T-helper 2 cell treated with Interferon-gamma antibody and Interleukin-4, amounts not matched to agents 5 μg/mL and 100 μg/mL, for 36 hours (primary cell): Measurements from ENCODE around the gene SLC1A5.
"Not testable (repeated sequence)": the region's sequence is repeated elsewhere in the genome, so short reads cannot be mapped to it uniquely, and the experiment has no call there.

ENCODE experiments used
- DNase-seq: peaks from one replicate; pipeline ENCODE4 v3.0.0; 2021; ENCODE audit warnings: low spot score
- H3K27ac Mint-ChIP-seq: one replicate; pipeline ENCODE4 v1.8.0; 2021; ENCODE audit warnings: mild to moderate bottlenecking, mixed read lengths
- H3K27me3 Mint-ChIP-seq: one replicate; pipeline ENCODE4 v1.8.0; 2021; ENCODE audit warnings: low read depth, mixed read lengths
- H3K36me3 Mint-ChIP-seq: one replicate; pipeline ENCODE4 v1.8.0; 2021; ENCODE audit warnings: low read depth, mixed read lengths
- H3K4me1 Mint-ChIP-seq: one replicate; pipeline ENCODE4 v1.8.0; 2021; ENCODE audit warnings: low read depth, mixed read lengths
- H3K4me3 Mint-ChIP-seq: one replicate; pipeline ENCODE4 v1.8.0; 2022; ENCODE audit warnings: mild to moderate bottlenecking, moderate library complexity, mixed read lengths
- H3K9me3 Mint-ChIP-seq: one replicate; pipeline ENCODE4 v1.8.0; 2021; ENCODE audit warnings: mixed read lengths

Gene SLC1A5

DNA sequence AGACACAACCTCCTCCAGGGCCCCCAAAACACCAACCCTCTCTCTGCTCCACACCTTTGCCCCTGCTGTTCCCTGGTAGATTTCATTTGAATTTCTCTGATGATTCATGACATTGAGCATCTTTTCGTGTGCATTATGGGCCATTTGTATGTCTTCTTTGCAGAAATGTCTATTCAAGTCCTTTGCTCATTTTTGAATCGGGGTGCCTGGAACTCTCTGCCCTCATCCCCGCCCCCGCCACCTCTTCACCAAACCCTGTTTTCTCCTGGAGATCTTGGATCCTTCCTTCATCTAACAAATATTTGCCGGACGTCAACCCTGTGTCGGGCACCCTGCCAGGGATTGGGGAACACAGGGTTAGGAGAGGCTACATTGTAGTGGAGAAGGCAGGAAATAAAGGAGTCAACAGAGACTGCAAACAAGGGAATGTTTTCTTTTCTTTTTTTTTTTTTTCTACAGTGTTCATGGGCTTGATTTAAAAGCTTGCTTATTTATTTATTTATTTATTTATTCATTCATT lies 25.5 kb upstream of the SLC1A5 start:
- Mint-ChIP-seq H3K4me3 (no peak overlapping the region), H3K27me3 (peaks cover 6% of the 10 kb centered on the region), H3K9me3 (no peaks in the 10 kb centered on the region), H3K36me3 (no peaks in the 10 kb centered on the region), H3K4me1 (peaks cover 1% of the 10 kb centered on the region), H3K27ac (no peak overlapping the region)
- DNase-seq, result no peak

DNA sequence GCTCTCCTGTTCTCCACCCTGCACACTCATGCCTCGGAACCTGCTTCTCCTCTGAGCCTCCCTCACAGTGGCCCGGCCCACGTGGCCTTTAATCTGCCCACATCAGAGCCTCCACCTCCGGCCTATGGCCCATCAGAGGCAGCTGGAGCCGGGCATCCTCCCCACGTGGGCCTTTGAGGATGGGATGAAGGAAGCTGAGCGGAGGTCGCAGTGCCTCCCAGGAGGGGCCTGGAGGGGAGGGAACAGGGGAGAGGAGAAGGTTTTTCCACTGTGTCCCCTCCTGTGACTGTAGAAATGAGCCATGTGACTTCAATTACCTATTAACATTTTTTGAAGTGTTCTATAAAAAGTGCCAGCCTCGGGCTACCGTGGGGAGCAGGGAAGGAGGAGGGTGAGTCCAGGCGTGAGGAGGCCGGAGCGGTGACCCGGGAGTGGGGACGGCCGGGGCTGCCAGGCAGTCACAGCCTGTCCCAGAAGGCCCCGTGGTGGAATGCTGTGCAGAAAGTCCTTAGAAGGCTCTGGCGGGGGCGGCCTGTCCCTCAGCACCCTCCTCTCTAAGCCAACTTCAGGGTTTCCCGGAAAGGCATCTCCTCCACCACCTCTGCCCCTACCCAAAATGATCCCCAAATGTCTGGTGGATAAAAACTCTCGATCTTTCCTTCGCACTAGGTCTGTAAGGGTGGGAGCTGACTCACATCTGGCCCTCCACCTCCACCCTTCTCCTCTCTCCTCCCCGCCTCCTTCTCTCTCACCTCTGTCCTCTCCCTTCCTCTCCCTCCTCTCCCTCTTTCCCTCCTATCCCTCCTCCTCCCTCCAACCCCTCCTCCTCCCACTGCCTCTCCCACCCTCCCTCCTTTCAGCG lies 24.8 kb upstream of the SLC1A5 start:
- DNase-seq, result no peak
- Mint-ChIP-seq H3K4me1 (no peaks in the 10 kb centered on the region), H3K36me3 (no peaks in the 10 kb centered on the region), H3K9me3 (no peaks in the 10 kb centered on the region), H3K4me3 (no peak overlapping the region), H3K27ac (no peak overlapping the region), H3K27me3 (peaks cover 6% of the 10 kb centered on the region)

DNA sequence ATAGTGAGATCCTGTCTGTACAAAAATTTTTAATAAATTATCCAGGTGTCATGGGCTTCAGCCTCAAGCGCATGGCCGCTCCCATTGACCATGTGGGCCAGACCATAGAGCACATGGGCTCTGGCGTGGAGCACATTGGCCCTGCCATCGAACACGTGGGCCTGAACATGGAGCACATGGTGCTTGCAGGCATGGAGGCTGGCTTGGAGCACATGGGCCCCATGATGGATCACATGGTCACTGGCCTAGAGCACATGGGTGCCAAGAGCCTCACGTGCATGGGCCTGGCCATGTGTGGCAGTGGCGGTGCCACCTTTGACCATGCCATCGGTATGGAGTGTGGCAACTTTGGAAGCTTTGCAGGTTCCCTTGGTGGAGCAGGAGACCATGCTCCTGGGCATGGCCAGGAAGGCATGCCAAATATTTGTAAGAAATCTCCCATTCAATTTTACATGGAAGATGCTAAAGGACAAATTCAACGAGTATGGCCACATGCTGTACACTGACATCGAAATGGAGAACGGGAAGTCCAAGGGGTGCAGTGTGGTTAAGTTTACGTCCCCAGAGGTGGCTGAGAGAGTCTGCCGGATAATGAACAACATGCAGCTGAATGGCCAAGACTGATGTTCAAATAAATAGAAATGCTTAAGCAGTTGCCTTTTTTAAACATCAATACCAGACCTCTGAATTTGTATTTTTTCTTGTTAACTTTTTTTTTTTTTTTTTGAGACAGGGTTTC lies 21.3 kb upstream of the SLC1A5 start:
- Mint-ChIP-seq H3K27ac (no peak overlapping the region), H3K4me3 (no peak overlapping the region), H3K9me3 (no peaks in the 10 kb centered on the region), H3K36me3 (no peaks in the 10 kb centered on the region), H3K27me3 (peaks cover 2% of the 10 kb centered on the region), H3K4me1 (no peaks in the 10 kb centered on the region)
- no peak for DNase-seq

DNA sequence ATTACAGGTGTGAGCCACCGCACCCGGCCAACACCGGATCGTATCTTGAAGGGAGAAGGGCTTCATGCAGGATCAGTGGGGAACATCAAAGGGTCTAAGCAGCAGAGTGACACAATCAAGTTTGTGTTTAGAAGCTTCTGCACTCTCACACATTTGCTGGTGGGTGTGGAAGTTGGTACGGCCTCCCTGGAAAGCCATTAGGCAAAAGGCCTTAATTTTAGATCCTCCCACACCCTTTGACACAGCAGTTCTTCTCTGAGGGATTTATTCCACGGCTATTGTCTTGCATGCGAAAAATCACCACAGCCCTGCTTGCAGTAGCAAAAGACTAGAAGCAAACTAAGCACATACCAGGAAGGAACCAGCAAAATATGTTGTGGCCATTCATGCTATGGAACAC lies 18.3 kb upstream of the SLC1A5 start:
- Mint-ChIP-seq H3K27ac (no peak overlapping the region), H3K36me3 (no peaks in the 10 kb centered on the region), H3K9me3 (no peaks in the 10 kb centered on the region), H3K27me3 (no peaks in the 10 kb centered on the region), H3K4me3 (no peak overlapping the region), H3K4me1 (no peaks in the 10 kb centered on the region)
- DNase-seq, result no peak

DNA sequence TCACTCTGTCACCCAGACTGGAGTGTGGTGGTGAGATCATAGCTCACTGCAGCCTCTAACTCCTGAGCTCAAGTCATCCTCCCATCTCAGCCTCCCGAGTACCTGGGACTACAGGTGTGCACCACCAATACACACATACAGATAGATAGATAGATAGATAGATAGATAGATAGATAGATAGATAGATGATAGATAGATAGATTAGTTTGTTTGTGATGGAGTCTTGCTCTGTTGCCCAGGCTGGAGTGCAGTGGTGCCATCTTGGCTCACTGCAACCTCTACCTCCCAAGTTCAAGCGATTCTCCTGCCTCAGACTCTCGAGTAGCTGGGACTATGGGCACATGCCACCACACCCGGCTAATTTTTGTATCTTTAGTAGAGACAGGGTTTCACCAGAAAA lies 16.0 kb upstream of the SLC1A5 start:
- not testable (repeated sequence) for H3K4me3 Mint-ChIP-seq, H3K27ac Mint-ChIP-seq, H3K27me3 Mint-ChIP-seq, H3K4me1 Mint-ChIP-seq, DNase-seq, H3K36me3 Mint-ChIP-seq, H3K9me3 Mint-ChIP-seq

DNA sequence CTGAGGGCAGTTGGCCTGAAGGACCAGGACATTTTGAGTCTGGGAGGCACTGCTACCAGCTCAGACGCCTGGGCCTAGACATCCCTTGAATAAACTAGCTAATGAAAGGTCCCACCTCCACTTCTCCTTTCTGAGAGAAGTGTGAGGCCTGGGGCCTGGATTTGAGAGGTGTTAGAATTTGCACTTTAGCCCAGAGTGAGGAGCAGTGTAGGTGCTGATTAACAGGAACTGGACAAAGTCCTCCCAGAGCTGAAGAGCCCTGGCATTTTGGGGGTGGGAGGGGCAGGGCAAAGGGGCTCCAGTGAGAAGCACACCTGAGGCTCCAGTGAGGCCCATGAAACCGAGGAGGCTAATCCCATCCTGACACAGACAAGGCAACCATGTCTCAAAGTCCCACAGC lies 15.2 kb upstream of the SLC1A5 start:
- H3K4me1 Mint-ChIP-seq, result no peaks in the 10 kb centered on the region
- DNase-seq, result no peak
- H3K9me3 Mint-ChIP-seq, result no peaks in the 10 kb centered on the region
- H3K4me3 Mint-ChIP-seq, result no peak overlapping the region
- no peaks in the 10 kb centered on the region for H3K36me3 Mint-ChIP-seq
- H3K27me3 Mint-ChIP-seq, result no peaks in the 10 kb centered on the region
- no peak overlapping the region for H3K27ac Mint-ChIP-seq

DNA sequence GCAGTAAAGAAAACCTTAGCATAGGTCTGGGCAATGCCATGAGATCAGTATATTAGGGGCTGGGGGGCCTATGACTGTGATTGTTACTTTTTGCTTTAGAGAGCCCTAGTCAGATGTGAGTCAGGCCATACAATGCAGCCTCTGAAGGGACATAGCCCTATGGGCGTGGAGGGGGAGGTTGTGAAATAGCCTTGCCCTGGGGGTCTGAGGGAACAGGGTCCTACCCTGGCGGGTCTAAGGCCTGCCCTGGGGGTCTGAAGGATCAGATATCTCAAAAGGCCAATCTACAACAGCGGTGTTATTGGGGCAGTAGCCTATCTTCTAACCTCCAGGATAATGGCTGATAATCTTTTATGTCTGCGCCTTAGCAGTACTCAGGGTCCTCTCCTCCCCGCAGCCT lies 13.8 kb upstream of the SLC1A5 start:
- H3K4me3 Mint-ChIP-seq, result no peak overlapping the region
- H3K36me3 Mint-ChIP-seq, result no peaks in the 10 kb centered on the region
- no peaks in the 10 kb centered on the region for H3K27me3 Mint-ChIP-seq
- H3K4me1 Mint-ChIP-seq, result no peaks in the 10 kb centered on the region
- DNase-seq, result no peak
- H3K9me3 Mint-ChIP-seq, result no peaks in the 10 kb centered on the region
- no peak overlapping the region for H3K27ac Mint-ChIP-seq

DNA sequence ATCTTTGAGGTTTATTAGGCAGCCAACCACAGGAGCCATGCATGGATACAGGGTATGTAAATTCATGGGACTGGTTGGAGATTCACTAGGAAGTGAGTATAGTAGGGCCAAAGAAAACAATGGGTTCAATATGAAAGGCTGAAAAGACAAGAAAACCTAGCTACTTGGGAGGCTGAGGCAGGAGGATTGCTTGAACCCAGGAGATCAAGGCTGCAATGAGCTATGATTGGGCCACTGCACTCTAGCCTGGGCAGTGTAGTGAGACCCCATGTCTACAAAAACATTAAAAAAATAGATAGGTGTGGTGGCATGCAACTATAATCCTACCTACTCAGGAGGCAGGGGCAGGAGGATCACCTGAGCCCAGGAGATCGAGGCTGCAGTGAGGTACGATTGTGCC lies 10.3 kb upstream of the SLC1A5 start:
- no peak for DNase-seq
- no peaks in the 10 kb centered on the region for H3K27me3 Mint-ChIP-seq
- H3K4me1 Mint-ChIP-seq, result no peaks in the 10 kb centered on the region
- H3K36me3 Mint-ChIP-seq, result no peaks in the 10 kb centered on the region
- no peak overlapping the region for H3K27ac Mint-ChIP-seq
- H3K9me3 Mint-ChIP-seq, result no peaks in the 10 kb centered on the region
- no peak overlapping the region for H3K4me3 Mint-ChIP-seq

DNA sequence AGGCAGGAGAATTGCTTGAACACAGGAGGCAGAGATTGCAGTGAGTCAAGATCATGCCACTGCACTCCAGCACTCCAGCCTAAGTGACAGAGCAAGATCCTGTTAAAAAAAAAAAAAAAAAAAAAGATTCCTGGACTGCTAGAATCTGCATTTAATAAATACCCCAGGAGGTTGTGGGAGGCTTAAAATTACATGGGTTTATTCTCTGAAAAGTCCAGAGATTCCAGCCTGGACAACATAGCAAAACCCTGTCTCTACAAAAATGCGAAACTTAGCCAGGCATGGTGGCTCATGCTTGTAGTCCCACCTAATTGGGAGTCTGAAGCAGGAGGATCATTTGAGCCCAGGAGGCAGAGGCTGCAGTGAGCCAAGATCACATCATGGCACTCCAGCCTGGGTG lies 9.5 kb upstream of the SLC1A5 start:
- no peaks in the 10 kb centered on the region for H3K4me1 Mint-ChIP-seq
- H3K4me3 Mint-ChIP-seq, result no peak overlapping the region
- no peaks in the 10 kb centered on the region for H3K9me3 Mint-ChIP-seq
- H3K36me3 Mint-ChIP-seq, result no peaks in the 10 kb centered on the region
- H3K27me3 Mint-ChIP-seq, result no peaks in the 10 kb centered on the region
- DNase-seq, result no peak
- H3K27ac Mint-ChIP-seq, result no peak overlapping the region

DNA sequence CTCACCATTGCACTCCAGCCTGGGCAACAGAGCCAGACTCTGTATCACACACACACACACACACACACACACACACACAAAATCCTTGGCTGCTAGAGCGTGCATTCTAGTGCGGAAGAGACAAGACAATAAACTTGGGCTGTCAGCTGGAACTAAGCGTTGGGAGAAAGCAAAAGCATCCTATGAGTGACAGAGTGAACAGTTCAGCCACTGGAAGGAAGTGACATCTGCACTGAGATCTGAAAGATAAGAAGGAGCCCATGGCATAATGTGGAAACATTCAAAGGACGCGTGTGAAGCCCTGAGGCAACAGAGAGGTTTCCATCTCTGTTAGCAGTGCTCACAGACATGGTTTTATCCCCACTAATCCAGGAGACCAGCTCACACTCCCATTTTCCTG lies 3.5 kb upstream of the SLC1A5 start:
- DNase-seq, result peak; percentile 53
- peak overlapping the region; percentile 87 for H3K27ac Mint-ChIP-seq
- no peaks in the 10 kb centered on the region for H3K9me3 Mint-ChIP-seq
- H3K4me1 Mint-ChIP-seq, result peaks cover 21% of the 10 kb centered on the region
- H3K4me3 Mint-ChIP-seq, result peak overlapping the region; percentile 47
- H3K27me3 Mint-ChIP-seq, result peaks cover 2% of the 10 kb centered on the region
- H3K36me3 Mint-ChIP-seq, result peaks cover 2% of the 10 kb centered on the region

DNA sequence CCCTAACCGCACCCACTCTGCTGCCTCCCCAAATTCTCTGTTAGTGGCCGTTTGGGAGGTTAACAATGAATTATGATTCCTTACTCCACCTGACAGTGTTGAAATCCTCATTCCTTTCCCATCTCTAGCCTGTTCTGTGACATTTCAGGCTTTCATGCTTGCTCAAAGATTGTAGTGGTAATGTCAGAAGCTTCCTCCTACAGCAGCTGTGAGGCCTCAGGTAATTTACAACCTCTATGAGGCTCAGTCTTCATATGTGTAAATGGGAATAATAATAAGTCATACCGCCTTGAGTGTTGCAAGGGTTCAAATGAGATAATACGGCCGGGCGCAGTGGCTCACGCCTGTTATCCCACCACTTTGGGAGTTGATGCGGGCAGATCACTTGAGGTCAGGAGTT lies 977 bp upstream of the SLC1A5 start:
- DNase-seq, result no peak
- no peak overlapping the region for H3K27ac Mint-ChIP-seq
- H3K36me3 Mint-ChIP-seq, result peaks cover 27% of the 10 kb centered on the region
- peak overlapping the region; percentile 16 for H3K4me3 Mint-ChIP-seq
- H3K4me1 Mint-ChIP-seq, result peaks cover 37% of the 10 kb centered on the region
- H3K27me3 Mint-ChIP-seq, result peaks cover 2% of the 10 kb centered on the region
- H3K9me3 Mint-ChIP-seq, result no peaks in the 10 kb centered on the region

DNA sequence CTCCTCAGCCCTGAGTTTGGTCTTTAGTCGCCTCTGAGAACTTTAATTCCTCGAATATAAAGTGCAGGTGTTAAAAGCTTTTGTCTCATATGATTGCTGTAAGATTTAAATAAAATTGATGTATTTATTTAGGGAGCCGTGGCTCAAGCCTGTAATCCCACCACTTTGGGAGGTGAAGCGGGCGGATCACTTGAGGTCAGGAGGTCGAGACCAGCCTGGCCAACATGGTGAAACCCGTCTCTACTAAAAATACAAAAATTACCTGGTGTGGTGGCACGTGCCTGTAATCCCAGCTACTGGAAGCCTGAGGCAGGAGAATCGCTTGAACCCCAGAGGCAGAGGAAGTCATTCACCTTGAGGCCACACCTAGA lies 559 bp upstream of the SLC1A5 start:
- H3K4me3 Mint-ChIP-seq, result peak overlapping the region; percentile 92
- H3K27me3 Mint-ChIP-seq, result peaks cover 2% of the 10 kb centered on the region
- peaks cover 42% of the 10 kb centered on the region for H3K4me1 Mint-ChIP-seq
- H3K36me3 Mint-ChIP-seq, result peaks cover 31% of the 10 kb centered on the region
- H3K9me3 Mint-ChIP-seq, result no peaks in the 10 kb centered on the region
- H3K27ac Mint-ChIP-seq, result peak overlapping the region; percentile 90
- DNase-seq, result no peak

DNA sequence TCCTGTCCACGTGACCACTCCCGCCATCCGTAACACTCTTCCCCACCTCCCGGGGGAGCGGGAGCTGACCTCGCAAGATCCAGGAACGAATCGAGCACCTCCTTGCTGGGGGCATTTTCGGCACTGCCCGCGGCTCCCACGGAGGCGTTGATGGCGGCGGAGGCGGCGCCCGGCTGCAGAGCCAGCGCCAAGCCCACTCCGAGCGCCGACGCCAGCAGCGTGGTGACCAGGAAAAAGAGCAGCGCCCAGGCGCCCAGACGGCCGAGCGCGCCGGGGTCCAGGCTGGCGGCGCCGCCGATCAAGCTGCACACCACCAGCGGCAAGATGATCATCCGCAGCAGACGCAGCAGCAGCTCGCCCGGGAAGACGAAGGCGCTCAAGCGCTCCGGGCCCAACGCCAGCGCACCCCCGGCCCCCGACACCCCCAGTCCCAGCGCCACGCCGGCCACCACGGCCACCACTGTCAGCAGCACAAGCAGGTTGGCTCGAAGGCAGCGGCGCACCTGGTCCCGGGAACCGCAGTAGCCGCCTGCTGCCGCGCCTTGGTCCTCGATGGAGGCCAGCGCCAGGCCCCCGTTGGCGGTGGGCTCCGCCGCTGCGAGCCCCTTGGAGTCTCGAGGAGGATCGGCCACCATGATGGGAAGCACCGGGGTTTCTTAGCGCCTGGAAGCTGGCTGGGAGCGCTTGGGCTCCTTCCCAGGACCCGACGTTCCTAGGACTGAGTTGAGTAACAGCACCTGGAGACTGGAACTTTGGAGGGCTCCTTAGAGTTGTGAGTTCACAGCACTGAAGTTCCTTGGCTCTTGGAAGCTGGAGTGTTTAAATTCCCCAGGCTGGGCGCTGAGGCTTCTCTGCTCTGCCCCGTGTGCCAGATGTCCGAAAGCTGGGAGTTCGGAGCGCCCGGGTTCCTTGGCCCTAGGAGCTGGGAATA lies 798 bp downstream of the SLC1A5 start:
- H3K4me3 Mint-ChIP-seq, result peak overlapping the region; percentile 92
- DNase-seq, result peak; percentile 41
- H3K27ac Mint-ChIP-seq, result peak overlapping the region; percentile 90
- H3K36me3 Mint-ChIP-seq, result peaks cover 42% of the 10 kb centered on the region
- no peaks in the 10 kb centered on the region for H3K9me3 Mint-ChIP-seq
- peaks cover 2% of the 10 kb centered on the region for H3K27me3 Mint-ChIP-seq
- peaks cover 52% of the 10 kb centered on the region for H3K4me1 Mint-ChIP-seq

DNA sequence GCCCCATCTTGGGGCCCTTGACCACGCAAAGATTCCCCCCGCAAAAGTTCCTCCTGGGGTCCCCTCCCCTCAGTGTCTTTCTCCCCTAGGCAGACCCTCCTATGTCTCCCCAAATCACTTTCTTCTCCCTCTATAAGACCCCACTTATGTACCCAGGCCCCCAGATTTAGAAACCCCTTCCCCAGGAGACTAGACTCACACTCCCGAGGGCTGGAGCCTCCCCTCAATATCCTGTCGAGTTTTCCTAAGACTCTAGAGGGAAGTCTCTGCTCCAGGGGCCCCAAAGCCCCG lies 1.4 kb downstream of the SLC1A5 start:
- H3K9me3 Mint-ChIP-seq, result no peaks in the 10 kb centered on the region
- peaks cover 48% of the 10 kb centered on the region for H3K36me3 Mint-ChIP-seq
- H3K27ac Mint-ChIP-seq, result peak overlapping the region; percentile 90
- H3K4me3 Mint-ChIP-seq, result peak overlapping the region; percentile 92
- H3K4me1 Mint-ChIP-seq, result peaks cover 50% of the 10 kb centered on the region
- H3K27me3 Mint-ChIP-seq, result no peaks in the 10 kb centered on the region
- DNase-seq, result no peak
